SK-N-MC (cell line): ENCODE data around the gene RPL31.

ENCODE experiments used
- EZH2 ChIP-seq: fragments of 200-600 bp; sonication (generic); IDR thresholded peaks from one replicate; pipeline ENCODE4 v1.6.1; 2017; ENCODE audit warnings: antibody characterized with exemption
- FOXP2 ChIP-seq: optimal IDR thresholded peaks from 2 replicates; pipeline ENCODE3; 2011; ENCODE audit warnings: mild to moderate bottlenecking, moderate library complexity; ENCODE audit not compliant: insufficient read depth; ENCODE audit errors: extremely low read length, control extremely low read depth
- POLR2AphosphoS5 ChIP-seq: IDR thresholded peaks from 2 replicates; pipeline ENCODE4 v1.6.1; 2012; ENCODE audit warnings: mild to moderate bottlenecking, low read depth, low read length, borderline replicate concordance

DNA sequence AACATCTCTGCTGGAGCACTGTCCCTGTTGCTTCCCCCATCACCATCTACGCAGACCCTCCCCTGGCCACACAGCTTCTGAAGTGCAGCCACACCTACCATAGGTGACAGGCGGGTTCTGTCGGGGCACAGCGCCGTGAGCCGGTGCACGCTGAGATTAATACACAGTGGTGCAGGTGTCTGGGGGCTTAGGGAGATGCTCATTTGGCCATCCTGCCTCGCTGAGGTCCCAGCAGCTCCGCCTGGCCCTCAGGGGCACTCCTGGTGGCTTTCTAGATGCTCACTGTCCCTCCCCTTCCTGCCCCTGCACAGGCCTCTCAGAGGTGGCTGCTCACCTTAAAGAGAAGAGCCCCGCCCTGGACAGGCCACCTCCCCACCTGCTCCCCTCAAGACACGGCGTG lies 18.9 kb upstream of the RPL31 start:
- TF ChIP-seq EZH2: no peak
- no peak for TF ChIP-seq POLR2AphosphoS5
- no peak for TF ChIP-seq FOXP2
